Thyroid gland (tissue), 4 donors: ENCODE results near the gene TRIM52. TPM values are rescaled to one million over a fixed set of nuclear protein-coding genes. Genes with fewer than 3 reads are reported as not detected.

Experiments used
- DNase-seq, 2 donors: peaks; one replicate each; pipeline ENCODE4 v3.0.0-alpha.2; 2019
- H3K27ac ChIP-seq, 3 donors: fragments of 200-600 bp; sonication (generic); 1 replicate in 2 of 3; 2 replicates in 1 of 3; pipeline ENCODE4 v1.5.1; 2016 to 2019; ENCODE audit warnings: mild to moderate bottlenecking in 1 of 3, moderate library complexity in 1 of 3
- H3K27me3 ChIP-seq: fragments of 200-600 bp; sonication (generic); one replicate; pipeline ENCODE4 v1.5.1; 2019
- H3K36me3 ChIP-seq, 2 donors: fragments of 200-600 bp; sonication (generic); one replicate each; pipeline ENCODE4 v1.5.1; 2016 to 2019
- H3K4me1 ChIP-seq, 2 donors: fragments of 200-600 bp; sonication (generic); one replicate each; pipeline ENCODE4 v1.5.1; 2017 to 2019
- H3K4me3 ChIP-seq, 3 donors: fragments of 200-600 bp; sonication (generic); replicated peaks in 1 of 3; 1 replicate in 2 of 3; 2 replicates in 1 of 3; pipeline ENCODE4 v1.5.1; 2016; ENCODE audit warnings: mild to moderate bottlenecking in 1 of 3
- H3K9me3 ChIP-seq: fragments of 200-600 bp; sonication (generic); one replicate; pipeline ENCODE4 v1.5.1; 2017
- POLR2A ChIP-seq, 2 donors: fragments of 450-650 bp; IDR thresholded peaks; one replicate each; pipeline ENCODE4 v1.6.1; 2017; ENCODE audit warnings: antibody characterized with exemption in 2 of 2, mild to moderate bottlenecking in 2 of 2, moderate library complexity in 1 of 2
- WGBS, 2 donors: methylation state at CpG; one replicate each; pipeline ENCODE4 v1.1.5; 2017; 5-methylcytosine and 5-hydroxymethylcytosine counted together
- intact Hi-C: fragments of 100-400 bp; cut with DNase I; formaldehyde crosslinking; loops from one replicate; pipeline ENCODE4 v1.15.1; 2023
- total RNA-seq, 4 donors: library from RNA; depleted of rRNA; stranded (reverse); fragments of >200 nt; gene quantifications; one replicate each; pipeline ENCODE4 v1.2.3, GENCODE V29; 2016
- TF ChIP-seq, protein P1 (sequence below), 6 experiments: fragments of 200-600 bp in 3 of 6; fragments of 450-650 bp in 3 of 6; sonication (generic) in 3 of 6; IDR thresholded peaks; one replicate each; pipeline ENCODE4 v1.5.1; 2016 to 2019; ENCODE audit warnings: antibody characterized with exemption in 6 of 6, mild to moderate bottlenecking in 2 of 6, inconsistent platforms in 1 of 6, moderate library complexity in 1 of 6

TRIM52 gene
- total RNA-seq, 4 donors from 2014 or later, result 14.8 to 30.8 (median 23.8) TPM

DNA sequence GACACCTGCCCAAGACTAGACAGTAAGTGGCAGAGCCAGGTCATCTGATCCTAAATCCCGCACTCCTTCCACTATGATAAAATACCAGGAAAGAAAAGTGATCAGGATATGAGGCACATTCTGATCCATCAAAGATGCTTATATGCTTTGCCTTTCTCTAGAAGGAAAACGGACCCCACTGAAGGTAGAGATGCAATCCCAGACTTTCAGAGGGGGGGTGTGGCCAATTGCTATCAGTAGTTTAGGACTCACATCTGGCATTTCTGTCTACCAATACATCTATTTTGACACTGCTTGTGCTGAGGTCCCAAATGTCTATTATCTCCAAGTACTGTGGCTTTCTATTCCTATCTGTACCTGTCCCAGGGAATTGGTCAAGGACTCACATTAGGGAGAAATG, 1.7 kb downstream of the TRIM52 start:
- TF ChIP-seq POLR2A (IDR thresholded peaks at IDR 0.05), result no peak
- TF ChIP-seq, protein P1, sequence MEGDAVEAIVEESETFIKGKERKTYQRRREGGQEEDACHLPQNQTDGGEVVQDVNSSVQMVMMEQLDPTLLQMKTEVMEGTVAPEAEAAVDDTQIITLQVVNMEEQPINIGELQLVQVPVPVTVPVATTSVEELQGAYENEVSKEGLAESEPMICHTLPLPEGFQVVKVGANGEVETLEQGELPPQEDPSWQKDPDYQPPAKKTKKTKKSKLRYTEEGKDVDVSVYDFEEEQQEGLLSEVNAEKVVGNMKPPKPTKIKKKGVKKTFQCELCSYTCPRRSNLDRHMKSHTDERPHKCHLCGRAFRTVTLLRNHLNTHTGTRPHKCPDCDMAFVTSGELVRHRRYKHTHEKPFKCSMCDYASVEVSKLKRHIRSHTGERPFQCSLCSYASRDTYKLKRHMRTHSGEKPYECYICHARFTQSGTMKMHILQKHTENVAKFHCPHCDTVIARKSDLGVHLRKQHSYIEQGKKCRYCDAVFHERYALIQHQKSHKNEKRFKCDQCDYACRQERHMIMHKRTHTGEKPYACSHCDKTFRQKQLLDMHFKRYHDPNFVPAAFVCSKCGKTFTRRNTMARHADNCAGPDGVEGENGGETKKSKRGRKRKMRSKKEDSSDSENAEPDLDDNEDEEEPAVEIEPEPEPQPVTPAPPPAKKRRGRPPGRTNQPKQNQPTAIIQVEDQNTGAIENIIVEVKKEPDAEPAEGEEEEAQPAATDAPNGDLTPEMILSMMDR (IDR thresholded peaks at IDR 0.05), result no peak
- DNase-seq, result no peak
- no peak overlapping the region for H3K27ac ChIP-seq
- intact Hi-C loops, result no loop called here
- peaks cover 41 to 61% of the 10 kb centered on the region in 2 donors for H3K4me1 ChIP-seq
- no peaks in the 10 kb centered on the region for H3K9me3 ChIP-seq
- H3K27me3 ChIP-seq, result no peaks in the 10 kb centered on the region
- H3K36me3 ChIP-seq, result peaks cover 0 to 8% of the 10 kb centered on the region in 2 donors
- WGBS, 2 donors, result 22 to 33% methylated on average over 2 of the region's 2 CpGs
- H3K4me3 ChIP-seq, result peak overlapping the region in 2 of 3 donors; percentile 23 to 88

DNA sequence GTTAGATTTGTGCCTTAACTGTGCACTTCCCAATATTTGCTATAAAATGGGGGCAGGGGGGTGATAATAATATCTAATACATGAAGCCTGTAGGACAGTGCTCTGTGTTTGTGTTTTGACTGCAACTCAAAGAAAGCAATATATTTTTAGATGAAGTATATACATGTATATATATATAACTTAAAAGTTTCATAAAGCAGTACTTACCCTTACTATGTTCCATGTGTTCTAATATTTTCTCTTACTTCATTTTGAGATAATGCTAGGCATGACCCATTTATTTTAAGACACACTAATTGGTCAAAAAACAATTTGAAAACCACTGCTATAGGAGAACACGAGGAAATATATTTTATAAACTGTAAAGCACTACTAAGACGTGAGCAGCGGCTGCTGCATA, 2.4 kb downstream of the TRIM52 start:
- Histone ChIP-seq H3K36me3 (peaks cover 0 to 1% of the 10 kb centered on the region in 2 donors), H3K27ac (no peak overlapping the region), H3K4me3 (peak overlapping the region in 2 of 3 donors; percentile 23 to 88), H3K4me1 (peaks cover 47 to 68% of the 10 kb centered on the region in 2 donors), H3K9me3 (no peaks in the 10 kb centered on the region), H3K27me3 (no peaks in the 10 kb centered on the region)
- DNase-seq, result no peak
- 53 to 62% methylated on average over 3 of the region's 3 CpGs for WGBS, 2 donors
- no peak for TF ChIP-seq POLR2A (IDR thresholded peaks at IDR 0.05)
- TF ChIP-seq, protein P1 (IDR thresholded peaks at IDR 0.05), result no peak
- intact Hi-C loops, result no loop called here

DNA sequence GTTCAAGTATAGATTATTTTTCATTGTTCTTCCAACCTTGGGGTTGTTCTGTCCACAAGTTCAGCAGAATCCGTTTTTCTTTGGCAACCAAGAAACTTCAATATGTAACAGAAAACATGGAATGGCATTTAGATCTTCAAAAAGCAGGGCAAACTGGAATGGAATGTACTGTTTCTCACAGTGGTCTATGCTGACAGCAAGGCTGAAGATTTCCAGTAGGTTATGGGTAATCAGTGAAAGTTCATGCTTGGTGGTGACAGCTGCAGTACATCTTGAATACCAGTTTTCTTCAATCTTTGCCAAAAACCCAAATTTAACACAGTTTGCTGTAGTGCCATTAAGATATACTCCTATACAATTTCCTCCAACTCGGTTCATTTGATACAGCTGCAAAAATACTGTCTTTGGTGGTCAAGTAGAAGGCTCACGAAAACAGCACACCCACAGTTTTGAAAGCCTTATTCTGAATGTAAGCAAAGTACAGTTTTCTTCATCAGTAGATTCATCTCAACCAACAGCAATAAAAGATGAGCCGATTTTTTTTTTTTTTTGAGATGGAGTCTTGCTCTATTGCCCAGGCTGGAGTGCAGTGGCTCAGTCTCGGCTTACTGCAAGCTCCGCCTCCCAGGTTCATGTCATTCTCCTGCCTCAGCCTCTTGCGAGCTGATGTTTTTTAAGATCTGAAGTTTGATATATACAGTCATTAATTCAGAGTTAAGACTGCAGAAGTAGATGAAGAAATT, 4.9 kb downstream of the TRIM52 start:
- WGBS, 2 donors, result 89 to 90% methylated on average over 7 of the region's 7 CpGs
- Histone ChIP-seq H3K27me3 (no peaks in the 10 kb centered on the region), H3K27ac (no peak overlapping the region), H3K4me3 (no peak overlapping the region), H3K9me3 (no peaks in the 10 kb centered on the region), H3K36me3 (no peaks in the 10 kb centered on the region), H3K4me1 (peaks cover 72 to 86% of the 10 kb centered on the region in 2 donors)
- DNase-seq, result no peak
- no peak for TF ChIP-seq POLR2A (IDR thresholded peaks at IDR 0.05)
- TF ChIP-seq, protein P1 (IDR thresholded peaks at IDR 0.05), result no peak
- intact Hi-C loops, result no loop called here

DNA sequence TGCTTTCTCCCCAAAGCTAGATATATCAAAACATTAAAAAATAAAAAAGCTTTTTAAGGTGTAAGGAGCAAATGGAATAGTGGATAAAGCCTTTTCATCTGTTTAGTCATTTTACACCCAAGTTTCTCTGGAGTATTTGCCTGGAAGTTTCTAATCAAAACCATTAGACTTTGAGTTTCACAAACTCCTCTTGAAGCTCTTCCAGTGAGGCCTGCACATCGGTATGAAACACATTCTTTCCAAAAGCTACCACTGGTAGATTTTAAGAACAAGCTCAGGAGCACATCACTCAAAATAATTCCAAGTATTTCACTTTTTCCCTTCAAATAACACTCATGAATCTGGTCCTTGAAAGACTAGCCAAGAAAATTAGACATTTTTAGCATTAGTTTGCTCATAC, 5.7 kb downstream of the TRIM52 start:
- H3K4me3 ChIP-seq, result no peak overlapping the region
- WGBS, 2 donors, result 30 to 33% methylated on average over 1 of the region's 1 CpG
- intact Hi-C loops, result no loop called here
- no peaks in the 10 kb centered on the region for H3K27me3 ChIP-seq
- H3K36me3 ChIP-seq, result no peaks in the 10 kb centered on the region
- H3K9me3 ChIP-seq, result no peaks in the 10 kb centered on the region
- TF ChIP-seq POLR2A (IDR thresholded peaks at IDR 0.05), result no peak
- TF ChIP-seq, protein P1 (IDR thresholded peaks at IDR 0.05), result no peak
- H3K4me1 ChIP-seq, result peaks cover 73 to 93% of the 10 kb centered on the region in 2 donors
- DNase-seq, result no peak
- H3K27ac ChIP-seq, result no peak overlapping the region

DNA sequence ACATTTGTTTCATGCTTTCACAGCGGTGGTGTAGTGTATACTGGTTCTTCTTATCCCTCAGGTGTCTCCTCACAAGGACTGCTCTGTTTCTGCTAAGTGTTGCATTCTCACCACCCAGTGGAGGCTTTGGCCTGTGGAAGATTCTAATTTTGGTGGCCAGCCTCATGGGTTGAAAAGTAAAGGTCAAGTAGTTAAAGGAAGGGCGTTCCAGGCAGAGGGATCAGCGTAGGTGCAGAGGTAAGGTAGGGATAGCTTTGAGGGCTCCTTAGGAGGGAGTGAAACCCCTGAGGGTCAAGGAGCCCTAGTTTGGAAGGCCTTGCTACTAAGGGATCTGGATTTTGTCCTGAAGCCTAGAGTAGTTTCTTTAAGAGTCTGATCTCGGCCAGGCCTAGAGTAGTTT, 12.7 kb downstream of the TRIM52 start:
- H3K4me1 ChIP-seq, result peaks cover 54 to 71% of the 10 kb centered on the region in 2 donors
- WGBS, 2 donors, result 63 to 73% methylated on average over 4 of the region's 4 CpGs
- intact Hi-C loops, result no loop called here

More for the DNA sequence above, 12.7 kb downstream of the TRIM52 start:
- Histone ChIP-seq H3K4me3 (peak overlapping the region in 2 of 3 donors; percentile 3 to 79), H3K9me3 (no peaks in the 10 kb centered on the region), H3K36me3 (no peaks in the 10 kb centered on the region), H3K27me3 (no peaks in the 10 kb centered on the region), H3K27ac (peak overlapping the region; percentile 26 to 95 (median 64))
- TF ChIP-seq POLR2A (IDR thresholded peaks at IDR 0.05), result peak in 1 of 2 donors; percentile 12
- TF ChIP-seq, protein P1 (IDR thresholded peaks at IDR 0.05), result no peak
- no peak for DNase-seq
